GM21447 (cell line): ENCODE results near the gene ARNT2.

Experiments used
- ATAC-seq: cut with Tn5 transposase; IDR thresholded peaks from one replicate; pipeline ENCODE4 v1.9.1; 2021; ENCODE audit not compliant: unreplicated experiment

Gene ARNT2

DNA sequence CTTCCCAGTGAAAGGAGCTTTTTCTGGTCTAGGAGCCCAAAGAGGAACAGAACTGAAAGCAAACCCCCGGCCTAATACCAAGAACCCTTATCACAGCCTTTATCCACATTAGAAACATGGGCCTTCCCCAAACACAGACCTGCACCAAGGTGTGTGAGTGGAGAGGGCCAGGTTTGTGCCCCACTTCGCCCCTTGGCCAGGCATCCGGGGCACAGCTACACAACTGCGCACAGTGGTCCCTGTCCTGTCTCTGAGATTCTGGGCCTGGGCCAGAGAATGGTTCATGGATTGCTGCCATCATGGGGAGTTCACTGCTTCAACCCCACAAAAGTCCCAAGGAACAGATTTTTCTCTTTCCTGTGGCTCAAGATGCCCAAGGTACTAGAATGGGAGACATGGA lies 165.5 kb downstream of the ARNT2 start:
- ATAC-seq = no peak

DNA sequence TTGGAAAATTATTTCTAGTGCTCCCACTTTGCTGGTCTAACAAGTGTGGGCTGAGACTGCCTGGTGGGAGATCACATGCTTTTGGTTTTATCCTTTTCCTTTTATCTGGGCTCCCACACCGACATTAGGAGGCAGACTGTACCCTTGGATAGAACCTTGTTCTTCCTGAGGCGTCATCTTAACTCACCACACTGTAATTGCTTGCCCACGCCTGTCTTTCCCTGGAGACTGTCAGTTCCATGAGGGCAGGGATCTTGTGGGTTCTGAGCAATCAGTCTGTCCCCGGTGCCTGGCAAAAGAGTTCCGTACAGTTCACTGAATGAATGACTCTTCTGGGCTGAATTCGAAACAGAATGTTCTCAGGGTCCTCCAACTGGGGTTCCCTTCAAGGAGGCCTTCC lies 166.4 kb downstream of the ARNT2 start:
- ATAC-seq = no peak

DNA sequence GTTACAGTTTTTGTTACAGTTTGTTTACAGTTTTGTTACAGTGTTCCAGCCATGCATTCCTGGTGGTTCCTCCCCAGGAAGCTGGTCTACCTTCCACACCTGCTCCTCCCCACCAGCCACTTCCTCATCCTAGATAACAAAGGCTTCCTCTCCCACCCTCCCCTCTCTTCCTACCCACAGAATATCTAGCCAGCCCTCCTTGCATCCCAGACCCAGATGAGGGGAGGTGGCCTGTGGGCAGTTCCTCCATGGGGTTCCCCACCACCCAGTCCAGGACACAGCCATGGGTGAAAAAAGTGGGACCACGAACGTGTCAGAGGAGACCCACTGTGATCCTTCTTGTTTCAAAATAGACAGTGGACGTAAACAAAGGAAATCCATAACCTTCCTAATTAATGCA lies 168.2 kb downstream of the ARNT2 start:
- ATAC-seq = no peak

DNA sequence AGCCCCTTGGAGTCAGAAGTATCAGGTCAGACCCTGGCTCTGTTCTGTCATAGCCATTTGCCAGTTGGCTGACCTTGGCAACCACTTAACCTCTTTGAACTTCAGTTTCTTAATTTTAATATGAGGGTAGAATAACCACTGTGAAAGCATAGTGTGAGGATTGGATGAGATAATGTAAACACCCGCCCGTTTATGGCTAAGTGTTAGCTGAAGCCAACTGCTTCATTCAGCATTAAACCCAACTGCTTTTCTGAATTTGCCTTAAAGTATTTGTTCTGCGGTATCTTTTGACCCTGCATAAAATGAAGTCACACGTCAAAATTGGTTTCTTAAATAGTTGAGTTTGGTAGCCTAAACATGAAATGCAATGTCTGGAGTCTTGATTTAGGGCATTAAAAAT lies 169.4 kb downstream of the ARNT2 start:
- no peak for ATAC-seq

DNA sequence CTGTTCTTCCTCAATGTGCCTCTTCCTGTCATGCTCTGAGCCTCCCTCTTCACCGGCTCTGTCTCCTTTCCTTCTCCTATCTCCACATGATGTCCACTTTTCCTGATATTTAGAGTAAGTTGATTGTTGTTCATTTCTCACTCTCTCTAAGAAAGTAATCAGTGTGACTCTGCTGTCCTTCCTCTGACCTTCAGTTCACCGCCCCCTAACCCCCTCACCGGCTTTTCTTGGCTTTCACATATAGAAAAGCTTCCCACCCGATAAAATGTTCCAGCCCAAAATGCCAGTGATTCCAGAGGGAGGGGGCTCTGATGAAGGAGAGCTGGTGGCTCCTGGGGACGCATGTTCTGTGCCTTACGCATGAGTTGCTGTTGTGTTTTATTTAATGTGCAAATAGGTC lies 170.4 kb downstream of the ARNT2 start:
- no peak for ATAC-seq

DNA sequence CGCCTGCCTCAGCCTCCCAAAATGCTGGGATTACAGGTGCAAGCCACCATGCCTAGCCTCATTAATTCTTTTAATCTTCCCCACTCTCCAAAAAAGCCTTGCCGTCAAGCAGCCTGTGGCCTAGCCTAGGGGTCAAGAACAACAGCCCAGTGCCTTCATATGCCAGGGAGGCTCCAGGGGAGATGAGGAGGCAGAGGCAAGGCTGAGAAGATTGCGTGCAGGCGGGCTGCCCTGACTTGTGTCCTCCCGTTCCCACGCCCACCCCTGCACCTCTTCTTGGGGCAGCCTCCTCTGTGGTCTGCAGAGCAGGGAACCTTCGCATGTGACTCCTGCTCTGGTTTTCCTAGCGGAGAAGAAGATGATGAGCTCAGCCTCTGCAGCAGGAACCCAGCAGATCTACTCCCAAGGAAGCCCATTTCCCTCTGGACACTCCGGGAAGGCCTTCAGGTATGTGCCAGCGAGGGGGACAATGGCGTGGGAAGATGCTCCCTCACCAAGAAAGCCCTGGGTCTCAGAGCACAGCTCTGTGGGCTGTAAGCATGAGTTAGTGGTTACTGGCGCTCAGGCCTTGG lies 172.4 kb downstream of the ARNT2 start:
- no peak for ATAC-seq

DNA sequence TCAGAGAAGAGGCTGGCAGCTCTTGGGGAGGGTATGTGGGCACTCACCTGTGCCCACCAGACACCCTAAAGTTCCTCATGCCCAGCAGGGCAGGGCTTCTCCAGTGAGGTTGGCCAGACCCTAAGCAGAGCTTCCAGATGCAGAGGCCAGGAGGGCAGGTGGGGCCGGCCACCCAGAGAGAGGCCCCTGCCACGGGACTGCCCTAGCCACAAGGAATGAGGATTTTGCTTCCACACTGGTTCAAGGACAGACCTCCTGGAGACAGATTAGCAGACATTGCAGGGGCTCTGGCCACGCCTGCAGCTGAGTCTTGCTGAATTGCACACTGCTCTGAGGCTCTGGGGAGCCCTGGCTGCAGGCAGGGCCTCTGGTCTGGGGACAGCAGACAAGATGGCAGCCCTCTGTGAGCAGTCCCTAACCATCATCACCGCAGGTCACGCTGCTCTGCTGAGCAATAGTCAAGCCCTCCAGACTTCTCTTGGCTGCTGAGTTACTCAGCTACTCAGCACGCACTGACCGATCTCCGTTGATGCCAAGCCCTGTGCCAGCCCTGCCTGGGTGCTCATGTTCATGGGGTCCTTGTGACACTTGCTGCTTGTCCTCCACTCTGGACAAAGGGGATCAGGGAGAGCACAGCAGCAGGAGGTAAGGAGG lies 173.5 kb downstream of the ARNT2 start:
- no peak for ATAC-seq

DNA sequence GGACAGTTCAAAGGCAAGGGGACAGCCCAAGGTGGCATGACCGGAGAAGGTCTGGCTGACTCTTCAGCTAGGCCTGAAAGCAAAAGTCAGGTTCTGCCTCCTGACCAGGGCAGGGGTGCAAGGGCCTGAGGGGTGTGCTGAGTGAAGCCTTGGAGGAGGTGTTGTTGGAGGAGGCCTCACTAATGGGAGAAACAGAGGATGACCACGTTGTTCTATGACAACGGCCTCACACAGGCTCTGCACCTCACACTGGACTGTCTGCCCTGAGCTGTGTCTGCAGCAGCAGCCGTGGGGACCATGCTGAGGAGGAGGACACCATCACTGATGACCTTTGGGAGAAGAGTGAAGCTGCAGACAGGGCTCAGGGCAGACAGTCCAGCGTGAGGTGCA lies 174.0 kb downstream of the ARNT2 start:
- no peak for ATAC-seq

DNA sequence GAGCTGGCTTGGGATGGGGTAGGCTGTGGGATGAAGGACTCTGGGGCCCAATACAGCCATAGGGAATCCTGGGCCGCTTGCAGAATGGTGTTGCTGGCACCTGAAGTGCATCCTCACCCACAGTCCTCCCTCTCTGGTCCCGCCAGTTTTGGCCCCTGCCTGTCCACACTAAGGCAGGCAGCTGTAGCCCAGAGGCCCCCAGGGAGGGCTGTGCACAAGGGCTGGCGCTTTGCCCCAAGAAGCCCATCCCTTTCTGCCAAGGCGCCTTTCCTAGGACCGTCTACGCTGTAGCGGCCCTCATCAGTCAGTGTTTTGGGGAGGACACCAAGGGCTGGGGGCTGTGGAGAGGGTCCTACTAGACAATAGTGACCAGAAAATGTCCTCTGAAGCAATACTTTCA lies 174.7 kb downstream of the ARNT2 start:
- ATAC-seq = no peak

DNA sequence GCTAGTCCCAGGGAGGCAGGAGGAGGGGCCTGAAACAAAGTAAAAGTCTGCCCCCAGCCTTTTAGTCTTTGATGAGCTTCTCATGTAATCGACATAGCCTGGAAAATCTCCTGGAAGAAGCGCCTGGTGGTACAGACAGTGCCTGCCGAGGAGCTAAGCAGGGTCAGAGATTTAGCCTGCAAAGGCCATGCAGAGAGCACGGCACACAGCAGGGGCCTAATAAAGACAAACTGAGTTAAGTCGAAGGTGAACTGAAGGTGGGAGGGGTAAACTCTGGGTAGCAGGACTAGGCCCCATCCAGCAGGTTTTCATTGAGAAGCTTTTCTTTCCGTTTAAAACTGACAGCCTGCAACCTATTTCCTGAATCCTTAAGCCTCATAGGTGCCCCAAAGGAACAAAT lies 175.4 kb downstream of the ARNT2 start:
- no peak for ATAC-seq

DNA sequence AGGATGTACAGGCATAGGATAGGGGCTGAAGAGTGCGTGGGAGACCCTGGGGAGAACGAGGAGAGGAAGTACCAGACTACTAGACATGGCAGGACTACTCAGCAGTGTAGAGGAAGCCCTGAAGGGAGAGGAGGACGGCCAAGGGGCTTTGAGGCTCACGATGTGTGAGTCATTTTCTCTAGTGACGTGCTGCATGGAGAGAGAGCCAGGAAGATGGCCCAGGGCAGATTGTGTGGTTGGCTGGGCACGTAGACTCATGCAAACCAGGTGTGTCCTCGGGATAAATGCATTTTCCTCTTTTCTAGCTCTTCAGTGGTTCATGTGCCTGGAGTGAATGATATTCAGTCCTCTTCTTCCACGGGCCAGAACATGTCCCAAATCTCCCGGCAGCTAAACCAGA lies 175.9 kb downstream of the ARNT2 start:
- ATAC-seq = no peak

DNA sequence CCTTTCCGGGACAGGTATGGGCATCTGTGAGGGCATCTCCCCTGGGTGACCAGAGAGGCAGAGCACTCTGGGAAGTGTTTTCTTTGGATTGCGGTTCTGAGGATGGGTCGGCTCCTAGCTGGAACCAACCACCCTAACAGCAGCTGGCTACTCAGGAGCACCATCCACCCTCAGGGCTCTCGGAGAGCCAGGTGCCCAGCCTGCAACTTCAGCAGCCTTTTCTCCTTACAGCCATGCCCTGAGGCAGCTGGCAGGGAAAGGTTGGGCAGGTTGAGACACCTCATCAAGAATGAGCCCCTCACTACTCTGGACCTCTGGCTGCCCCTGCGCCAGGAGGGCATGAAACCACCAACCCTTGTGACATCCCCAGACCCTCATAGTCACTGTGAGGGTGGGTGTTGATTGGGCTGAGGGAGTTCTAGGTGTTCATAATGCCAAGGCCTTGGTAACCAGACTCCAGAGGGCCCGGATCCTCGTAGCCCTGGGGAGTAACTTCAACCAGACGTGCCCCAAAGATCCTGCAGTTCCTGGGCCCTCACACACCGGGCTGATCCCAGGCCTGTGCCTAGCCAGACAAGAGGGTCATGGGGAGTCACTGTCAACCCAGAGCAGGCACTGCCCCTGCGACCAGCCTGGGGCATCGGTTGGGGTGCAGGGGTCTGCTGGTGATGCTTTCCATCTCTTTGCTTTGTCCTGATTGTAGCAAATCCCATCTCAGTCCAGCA lies 176.5 kb downstream of the ARNT2 start:
- no peak for ATAC-seq

DNA sequence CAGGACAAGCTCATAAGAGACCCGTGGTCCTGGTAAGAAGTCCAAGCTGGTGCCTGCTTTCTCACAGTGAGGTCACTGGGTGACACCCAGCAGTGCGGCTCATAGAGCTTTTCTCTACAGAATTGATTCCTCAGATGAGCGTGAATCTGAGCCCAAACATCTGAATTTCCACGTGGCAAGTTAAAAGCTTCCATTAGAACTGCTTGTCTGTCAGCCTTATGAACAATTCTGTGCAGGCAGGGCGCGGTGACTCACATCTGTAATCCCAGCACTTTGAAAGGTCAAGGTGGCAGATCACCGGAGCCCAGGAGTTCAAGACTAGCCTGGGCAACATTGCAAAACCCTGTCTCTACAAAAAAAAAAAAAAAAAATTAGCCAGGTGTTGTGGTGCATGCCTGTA lies 177.8 kb downstream of the ARNT2 start:
- ATAC-seq = no peak

DNA sequence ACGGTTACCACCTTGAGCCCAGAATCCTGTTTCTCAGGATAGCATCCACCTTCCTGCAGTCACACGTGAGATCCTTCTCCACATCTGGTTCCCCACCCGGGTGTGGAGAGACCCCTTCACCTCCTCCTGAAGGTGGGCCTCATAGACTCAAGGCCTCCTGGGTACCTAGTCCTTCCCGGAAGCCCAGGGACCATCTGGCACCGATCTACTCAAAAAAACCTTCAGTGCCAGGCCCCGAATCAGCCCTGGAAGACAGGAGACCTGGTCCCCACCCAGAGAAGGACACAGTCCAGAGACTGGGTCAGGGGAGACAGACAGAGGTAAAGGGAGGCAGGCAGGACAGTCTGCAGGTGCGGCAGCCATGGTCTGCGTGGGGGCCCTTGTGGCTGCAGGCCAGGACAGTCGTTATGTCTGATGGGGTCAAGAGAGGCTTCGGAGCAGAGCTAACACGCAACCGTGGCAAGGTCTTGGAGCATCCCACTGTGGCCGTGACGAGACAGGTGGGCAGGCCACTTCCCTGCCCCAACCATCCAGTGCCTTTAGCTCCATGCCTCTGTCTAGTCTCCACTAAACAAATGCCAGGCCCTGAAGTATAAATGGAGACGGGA lies 178.7 kb downstream of the ARNT2 start:
- no peak for ATAC-seq

DNA sequence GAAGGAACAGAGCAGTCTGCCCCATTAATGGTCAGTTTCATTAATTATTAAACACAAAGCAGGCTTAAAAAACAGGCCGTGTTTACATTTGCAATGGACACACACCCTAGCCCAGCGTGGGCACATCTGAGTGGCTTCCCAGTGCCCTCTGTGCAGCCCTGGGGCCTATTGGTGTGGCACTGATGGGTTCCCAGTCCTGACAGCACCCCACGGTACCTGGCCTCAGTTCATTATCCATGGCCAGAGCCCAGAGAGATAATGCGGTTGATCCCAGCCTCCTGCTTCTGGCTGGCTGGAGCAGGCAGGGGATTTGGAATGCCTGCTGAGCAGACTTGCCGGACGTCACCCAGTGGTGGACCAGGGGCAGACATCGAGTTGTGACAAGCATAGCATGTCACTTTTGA lies 180.4 kb downstream of the ARNT2 start:
- no peak for ATAC-seq

DNA sequence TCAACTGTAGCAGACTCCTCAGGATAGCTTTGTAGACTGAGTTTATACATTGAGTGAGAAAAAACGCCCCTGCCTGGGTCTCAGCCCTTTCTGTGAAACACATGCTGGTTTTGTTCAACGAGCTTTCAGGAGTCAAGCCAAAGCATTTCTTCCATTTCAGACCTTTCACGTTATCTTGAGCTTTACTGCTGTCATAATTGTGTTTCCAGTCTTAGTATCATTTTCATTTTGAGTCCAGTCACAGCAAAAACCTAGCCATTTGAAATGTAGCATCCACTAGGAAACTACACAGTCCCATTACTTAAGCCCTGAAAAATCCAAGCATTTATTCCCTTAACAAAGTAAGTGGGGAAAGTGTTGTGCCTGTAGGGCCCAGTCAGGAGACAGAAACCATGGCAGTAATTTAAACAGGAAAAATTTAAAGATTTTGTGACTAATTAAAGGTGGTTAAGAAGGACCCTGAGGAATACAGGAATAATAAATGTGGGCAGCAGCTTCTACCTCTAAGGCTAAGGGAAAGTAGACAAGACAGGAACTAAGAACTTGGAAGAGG lies 180.9 kb downstream of the ARNT2 start:
- ATAC-seq = no peak

DNA sequence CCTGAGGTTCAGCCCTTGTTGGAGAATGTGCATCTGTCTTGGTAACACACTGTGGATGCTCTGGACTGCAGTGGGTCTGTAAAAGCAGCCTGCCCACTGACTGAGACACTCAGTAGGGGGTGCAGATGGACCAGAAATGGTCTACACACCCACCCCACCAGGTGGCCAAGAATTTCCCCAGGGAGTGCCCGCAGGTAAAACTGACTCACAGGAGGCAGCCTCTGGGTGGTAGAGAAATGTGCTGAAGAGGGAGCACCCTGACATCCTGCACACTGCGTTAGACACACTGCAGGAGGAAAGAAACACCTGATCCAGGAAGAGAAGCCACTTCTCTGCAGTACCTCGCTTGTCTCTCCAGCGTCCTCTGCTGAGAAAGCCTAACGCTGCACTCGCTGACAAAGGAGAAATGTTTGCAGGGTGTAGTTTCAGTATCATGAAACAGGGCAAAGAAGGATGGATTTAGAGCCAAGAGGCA lies 181.4 kb downstream of the ARNT2 start:
- ATAC-seq = no peak

DNA sequence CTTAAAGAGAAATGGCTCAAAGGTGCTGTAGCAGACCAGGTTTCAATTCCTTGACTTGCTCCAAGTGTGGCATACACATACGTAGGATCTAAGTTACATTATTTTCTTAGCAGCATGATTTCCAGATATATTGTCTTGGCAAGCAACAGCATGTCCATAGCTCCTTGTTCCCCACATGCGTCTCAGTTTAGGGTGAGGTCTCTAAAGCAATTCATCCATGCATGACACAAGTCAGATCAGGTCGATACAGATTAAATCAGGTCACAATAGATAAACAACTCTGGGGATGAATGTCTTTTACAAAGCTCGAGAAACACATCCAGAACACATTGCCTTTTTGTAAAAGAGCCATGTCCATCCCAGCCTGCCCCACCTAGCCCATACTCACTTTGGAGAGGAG lies 182.0 kb downstream of the ARNT2 start:
- no peak for ATAC-seq

DNA sequence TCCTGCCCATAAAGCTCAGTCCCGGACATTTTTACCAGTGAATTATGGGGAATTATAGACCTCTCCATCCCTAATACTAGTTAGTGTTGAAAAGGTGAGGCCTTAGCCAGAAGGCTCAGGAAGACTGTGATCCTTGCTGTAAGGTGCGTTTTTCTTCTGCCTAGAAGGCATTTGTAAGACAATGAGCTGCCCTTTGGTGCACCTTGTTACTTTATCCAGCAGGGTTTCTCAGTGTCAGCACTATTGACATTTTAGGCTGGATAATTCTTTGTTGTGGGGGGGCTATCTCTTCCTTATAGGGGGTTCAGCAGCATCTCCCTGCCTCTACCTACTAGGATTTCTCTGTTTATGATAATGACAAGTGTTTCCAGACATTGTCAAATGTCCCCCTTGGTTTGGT lies 182.8 kb downstream of the ARNT2 start:
- no peak for ATAC-seq

DNA sequence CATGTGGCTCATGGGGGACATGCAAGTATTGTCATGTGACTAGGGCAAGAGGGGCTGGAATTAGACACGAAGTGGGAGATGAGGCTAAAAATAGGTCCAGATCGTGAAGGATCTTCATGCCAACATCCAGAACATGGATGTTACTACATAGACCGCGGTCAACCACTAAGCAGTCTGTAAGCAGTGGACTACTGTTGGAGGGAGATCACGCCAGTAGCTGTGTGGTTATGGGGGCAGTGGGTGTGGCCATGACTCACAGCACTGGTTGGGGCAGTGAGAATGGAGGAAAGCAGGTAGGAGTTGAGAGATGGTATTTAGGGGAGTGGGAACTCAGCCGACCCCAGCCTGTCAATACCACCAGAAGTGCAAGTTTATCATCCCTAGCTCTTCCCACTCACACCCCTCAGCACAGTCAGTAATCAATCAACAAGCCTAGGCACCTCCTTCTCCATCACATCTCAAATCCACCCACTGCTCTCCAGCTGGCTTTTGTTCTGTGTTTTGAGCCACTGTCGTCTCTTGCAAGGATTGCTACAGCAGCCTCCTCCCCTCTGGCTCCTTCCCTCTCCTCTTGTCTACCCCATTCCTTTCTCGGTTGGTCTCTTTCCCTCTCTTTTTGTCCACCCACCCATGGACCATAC lies 183.8 kb downstream of the ARNT2 start:
- ATAC-seq = no peak

DNA sequence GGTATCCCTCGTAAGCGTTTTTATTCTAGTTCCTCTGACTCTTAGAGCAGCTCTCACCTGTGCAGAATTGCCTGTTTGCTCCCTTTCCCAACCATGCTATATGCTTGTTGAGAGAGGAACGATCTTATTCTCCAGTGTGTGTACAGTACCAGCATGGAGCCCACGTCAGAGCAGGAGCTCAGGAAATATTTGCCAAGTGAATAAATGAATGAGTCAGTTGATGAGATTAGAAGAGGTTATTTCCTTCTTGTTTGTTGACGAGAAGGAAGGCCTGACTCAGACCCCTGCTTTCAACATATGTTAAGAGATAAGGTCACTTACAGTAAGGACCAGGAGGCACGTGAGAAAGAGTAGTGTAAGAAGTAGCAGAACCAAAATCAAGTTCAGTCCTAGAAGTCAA lies 184.6 kb downstream of the ARNT2 start:
- no peak for ATAC-seq
